HepG2 (cell line): Measurements from ENCODE around the gene PDZD7. TPM values are rescaled to one million over a fixed set of nuclear protein-coding genes. Genes with fewer than 3 reads are reported as not detected.
A peak's percentile ranks its signal among the peaks of the same experiment; 100 is the strongest.

Experiments used
- GABPB1 ChIP-seq: IDR thresholded peaks from 2 replicates; pipeline ENCODE4 v1.6.1; 2016; ENCODE audit warnings: mild to moderate bottlenecking, missing genetic modification reagents, moderate library complexity, missing compliant biosample characterization
- HMG20A ChIP-seq: IDR thresholded peaks from 2 replicates; pipeline ENCODE4 v1.6.1; 2016; ENCODE audit warnings: borderline replicate concordance
- HNF4A ChIP-seq: sonication (generic); formaldehyde crosslinking; IDR thresholded peaks from 2 replicates; pipeline ENCODE4 v1.4.0; 2020; ENCODE audit warnings: missing genetic modification reagents
- HOXA7 ChIP-seq: sonication (generic); formaldehyde crosslinking; IDR thresholded peaks from 2 replicates; pipeline ENCODE4 v1.8.1; 2022; ENCODE audit warnings: mild to moderate bottlenecking, missing genetic modification reagents, moderate library complexity
- HOXA9 ChIP-seq: sonication (generic); formaldehyde crosslinking; IDR thresholded peaks from 2 replicates; pipeline ENCODE4 v1.8.1; 2022; ENCODE audit warnings: missing genetic modification reagents, mild to moderate bottlenecking, moderate library complexity, borderline replicate concordance
- NCOA2 ChIP-seq: sonication (generic); formaldehyde crosslinking; IDR thresholded peaks from 2 replicates; pipeline ENCODE4 v1.8.0; 2022; ENCODE audit warnings: inconsistent platforms
- NCOA5 ChIP-seq: sonication (generic); formaldehyde crosslinking; IDR thresholded peaks from 2 replicates; pipeline ENCODE4 v1.4.0; 2020; ENCODE audit warnings: missing genetic modification reagents
- PAXIP1 ChIP-seq: sonication (generic); formaldehyde crosslinking; conservative IDR thresholded peaks from 2 replicates; pipeline ENCODE4 v1.4.0; 2020; ENCODE audit warnings: mild to moderate bottlenecking, missing genetic modification reagents, moderate library complexity
- RERE ChIP-seq: IDR thresholded peaks from 2 replicates; pipeline ENCODE4 v1.6.1; 2016; ENCODE audit warnings: low read depth, missing genetic modification reagents, missing compliant biosample characterization
- TBX2 ChIP-seq: sonication (generic); formaldehyde crosslinking; IDR thresholded peaks from 2 replicates; pipeline ENCODE4 v1.5.0; 2020; ENCODE audit warnings: missing genetic modification reagents, mild to moderate bottlenecking, borderline replicate concordance
- TRIM24 ChIP-seq: sonication (generic); formaldehyde crosslinking; IDR thresholded peaks from 2 replicates; pipeline ENCODE4 v1.8.0; 2022; ENCODE audit warnings: mild to moderate bottlenecking, missing genetic modification reagents
- TSC22D2 ChIP-seq: sonication (generic); formaldehyde crosslinking; IDR thresholded peaks from 2 replicates; pipeline ENCODE4 v1.5.1; 2020; ENCODE audit warnings: missing genetic modification reagents, mild to moderate bottlenecking, borderline replicate concordance
- ZBTB3 ChIP-seq: sonication (generic); formaldehyde crosslinking; IDR thresholded peaks from 2 replicates; pipeline ENCODE4 v1.4.0; 2020; ENCODE audit warnings: low read depth, mild to moderate bottlenecking, moderate library complexity, missing genetic modification reagents, borderline replicate concordance
- ZNF274 ChIP-seq: sonication (generic); formaldehyde crosslinking; IDR thresholded peaks from 2 replicates; pipeline ENCODE4 v1.5.1; 2020; ENCODE audit warnings: mild to moderate bottlenecking, missing genetic modification reagents
- ZNF766 ChIP-seq: sonication (generic); formaldehyde crosslinking; IDR thresholded peaks from 2 replicates; pipeline ENCODE4 v1.5.0; 2020; ENCODE audit warnings: missing genetic modification reagents, borderline replicate concordance
- ZNF788 ChIP-seq: sonication (generic); formaldehyde crosslinking; IDR thresholded peaks from 2 replicates; pipeline ENCODE4 v1.5.0; 2020; ENCODE audit warnings: mild to moderate bottlenecking, missing genetic modification reagents, borderline replicate concordance
- polyA plus RNA-seq, 8 experiments: library from polyadenylated mRNA; depleted of rRNA in 3 of 8; stranded (reverse) in 7 of 8; unstranded in 1 of 8; fragments of >200 nt; fragmentation: Illumina TruSeq in 4 of 8; extraction: Trizol in 4 of 8; gene quantifications; 2 replicates each; pipeline versions ENCODE4 v1.2.1 to v1.2.3, GENCODE V29; 2011 to 2016; ENCODE audit warnings: low read depth in 4 of 8, missing spikeins in 1 of 8, mixed read lengths in 1 of 8; ENCODE audit not compliant: insufficient read depth in 1 of 8
- total RNA-seq, 5 experiments: library from RNA; depleted of rRNA; stranded (reverse); fragments of >200 nt; fragmentation: Illumina TruSeq; extraction: Trizol; gene quantifications; 2 replicates each; pipeline ENCODE4 v1.2.3, GENCODE V29; 2016; ENCODE audit warnings: low read depth in 1 of 5
- TF ChIP-seq, protein P1 (sequence below): fragments of 450-650 bp; IDR thresholded peaks from 2 replicates; pipeline ENCODE4 v1.6.1; 2017; ENCODE audit warnings: mild to moderate bottlenecking

Gene PDZD7
- total and polyA plus RNA-seq, 2 of the 13 experiments (the other 11 are each of a cell fraction or from before 2014, with no cell fraction given), result 0.58 to 0.73 TPM

DNA sequence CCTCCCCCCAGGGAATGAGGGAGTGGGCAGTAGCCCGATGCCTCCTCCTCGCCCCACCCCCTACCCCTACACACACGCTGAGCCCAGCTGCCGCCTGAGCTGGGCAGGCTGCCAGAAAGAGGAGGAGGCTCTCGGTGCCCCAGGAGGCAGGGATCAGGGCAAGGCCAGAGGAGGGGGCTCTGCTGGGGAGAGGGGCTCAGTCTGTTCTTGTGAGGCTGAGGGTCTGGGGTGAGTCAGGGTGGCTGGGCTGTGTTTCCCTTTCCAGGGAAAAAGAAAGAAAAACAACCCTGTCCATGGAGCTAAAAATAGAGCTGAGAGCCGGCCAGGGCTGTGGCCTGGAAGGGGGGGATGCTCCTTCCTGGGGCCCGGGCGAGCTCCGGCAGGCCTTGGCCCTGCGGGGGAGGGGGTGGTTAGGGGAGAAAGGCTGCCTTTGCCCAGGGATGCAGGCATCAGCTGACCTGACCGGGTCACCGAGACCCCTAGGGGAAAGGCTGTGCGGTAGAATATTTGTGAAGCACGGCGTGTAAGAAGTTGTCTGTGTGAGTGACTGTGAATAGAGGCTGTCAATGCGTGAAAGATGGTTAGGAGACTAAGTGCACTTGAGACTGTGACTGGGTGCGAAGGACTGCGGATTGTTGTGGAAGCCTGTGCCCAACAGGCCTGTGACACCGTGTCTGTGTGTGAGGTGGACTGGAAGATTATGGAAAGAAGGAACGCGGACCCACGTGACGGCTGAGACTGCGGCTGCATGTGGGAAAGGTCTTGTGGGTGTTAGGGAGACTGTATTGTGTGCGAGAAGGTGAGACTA, 32.5 kb downstream of the PDZD7 start (continued):
- no peak for TF ChIP-seq TRIM24 (CRISPR knock-in tag)
- TF ChIP-seq HOXA9 (CRISPR knock-in tag), result 0 out of 2 replicates have a peak, but pooled peaks have one; percentile 1
- TF ChIP-seq NCOA5 (CRISPR knock-in tag), result no peak
- no peak for TF ChIP-seq ZNF766 (CRISPR knock-in tag)
- TF ChIP-seq ZBTB3 (CRISPR knock-in tag), result no peak
- TF ChIP-seq HMG20A (CRISPR knock-in tag), result no peak
- TF ChIP-seq HNF4A (CRISPR knock-in tag), result no peak
- 0 out of 2 replicates have a peak, but pooled peaks have one; percentile 4 for TF ChIP-seq NCOA2 (CRISPR knock-in tag)
- peak; percentile 26 for TF ChIP-seq PAXIP1 (CRISPR knock-in tag)
- no peak for TF ChIP-seq RERE (CRISPR knock-in tag)
- TF ChIP-seq TBX2 (CRISPR knock-in tag), result no peak
- TF ChIP-seq ZNF274 (CRISPR knock-in tag), result no peak
- no peak for TF ChIP-seq TSC22D2 (CRISPR knock-in tag)
- no peak for TF ChIP-seq GABPB1
- peak; percentile 57; the same call in 1 of the 2 replicates for TF ChIP-seq ZNF788
- no peak for TF ChIP-seq HOXA7
- TF ChIP-seq, protein P1, sequence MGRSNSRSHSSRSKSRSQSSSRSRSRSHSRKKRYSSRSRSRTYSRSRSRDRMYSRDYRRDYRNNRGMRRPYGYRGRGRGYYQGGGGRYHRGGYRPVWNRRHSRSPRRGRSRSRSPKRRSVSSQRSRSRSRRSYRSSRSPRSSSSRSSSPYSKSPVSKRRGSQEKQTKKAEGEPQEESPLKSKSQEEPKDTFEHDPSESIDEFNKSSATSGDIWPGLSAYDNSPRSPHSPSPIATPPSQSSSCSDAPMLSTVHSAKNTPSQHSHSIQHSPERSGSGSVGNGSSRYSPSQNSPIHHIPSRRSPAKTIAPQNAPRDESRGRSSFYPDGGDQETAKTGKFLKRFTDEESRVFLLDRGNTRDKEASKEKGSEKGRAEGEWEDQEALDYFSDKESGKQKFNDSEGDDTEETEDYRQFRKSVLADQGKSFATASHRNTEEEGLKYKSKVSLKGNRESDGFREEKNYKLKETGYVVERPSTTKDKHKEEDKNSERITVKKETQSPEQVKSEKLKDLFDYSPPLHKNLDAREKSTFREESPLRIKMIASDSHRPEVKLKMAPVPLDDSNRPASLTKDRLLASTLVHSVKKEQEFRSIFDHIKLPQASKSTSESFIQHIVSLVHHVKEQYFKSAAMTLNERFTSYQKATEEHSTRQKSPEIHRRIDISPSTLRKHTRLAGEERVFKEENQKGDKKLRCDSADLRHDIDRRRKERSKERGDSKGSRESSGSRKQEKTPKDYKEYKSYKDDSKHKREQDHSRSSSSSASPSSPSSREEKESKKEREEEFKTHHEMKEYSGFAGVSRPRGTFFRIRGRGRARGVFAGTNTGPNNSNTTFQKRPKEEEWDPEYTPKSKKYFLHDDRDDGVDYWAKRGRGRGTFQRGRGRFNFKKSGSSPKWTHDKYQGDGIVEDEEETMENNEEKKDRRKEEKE, result no peak
